ENCODE data around the gene MS4A15. TPM values are rescaled to one million over a fixed set of nuclear protein-coding genes. Genes with fewer than 3 reads are reported as not detected.

The MS4A15 gene
- total RNA-seq, 6 experiments from 2014 or later: not detected

GRCh38 chr11:60718524-60719316, 37.9 kb upstream of the MS4A15 start:
- Mint-ChIP-seq H3K4me1 (ENCODE audit: low read depth) (no peaks in the 10 kb centered on the region), H3K9me3 (no peaks in the 10 kb centered on the region; the same call in 1 of the 2 replicates), H3K36me3 (ENCODE audit: low read depth) (no peaks in the 10 kb centered on the region), H3K27ac (no peak overlapping the region), H3K27me3 (ENCODE audit: insufficient read depth) (peaks cover 3% of the 10 kb centered on the region), H3K4me3 (no peak overlapping the region)
- no peak for TF ChIP-seq CTCF (IDR thresholded peaks at IDR 0.05)
- no peak for DNase-seq

- no peak for TF ChIP-seq CTCF (IDR thresholded peaks at IDR 0.05)
- no peak for DNase-seq
- H3K36me3 Mint-ChIP-seq (ENCODE audit: low read depth): no peaks in the 10 kb centered on the region
- H3K4me3 Mint-ChIP-seq: no peak overlapping the region
- H3K27me3 Mint-ChIP-seq (ENCODE audit: insufficient read depth): peaks cover 3% of the 10 kb centered on the region
- no peaks in the 10 kb centered on the region for H3K4me1 Mint-ChIP-seq (ENCODE audit: low read depth)
- H3K27ac Mint-ChIP-seq: no peak overlapping the region
- no peaks in the 10 kb centered on the region; the same call in 1 of the 2 replicates for H3K9me3 Mint-ChIP-seq
Observed at GRCh38 chr11:60719391-60719790, 37.3 kb upstream of the MS4A15 start.

- TF ChIP-seq CTCF (IDR thresholded peaks at IDR 0.05): no peak
- no peak for DNase-seq
- no peaks in the 10 kb centered on the region for H3K4me1 Mint-ChIP-seq (ENCODE audit: low read depth)
- no peaks in the 10 kb centered on the region; the same call in 1 of the 2 replicates for H3K9me3 Mint-ChIP-seq
- peaks cover 2% of the 10 kb centered on the region; the same call in 1 of the 2 replicates for H3K27me3 Mint-ChIP-seq (ENCODE audit: insufficient read depth)
- no peaks in the 10 kb centered on the region for H3K36me3 Mint-ChIP-seq (ENCODE audit: low read depth)
- H3K27ac Mint-ChIP-seq: no peak overlapping the region
- no peak overlapping the region for H3K4me3 Mint-ChIP-seq
Observed at GRCh38 chr11:60720460-60720859, 36.2 kb upstream of the MS4A15 start.

- H3K4me1 Mint-ChIP-seq (ENCODE audit: low read depth): no peaks in the 10 kb centered on the region
- peaks cover 7% of the 10 kb centered on the region for H3K27me3 Mint-ChIP-seq (ENCODE audit: insufficient read depth)
- TF ChIP-seq CTCF (IDR thresholded peaks at IDR 0.05): no peak
Observed at GRCh38 chr11:60724420-60724819, 32.2 kb upstream of the MS4A15 start, which contains the start of gene MS4A18. Gene MS4A18, plus strand, starts transcription at chr11:60724720.

GRCh38 chr11:60725592-60725991, 31.1 kb upstream of the MS4A15 start:
- Mint-ChIP-seq H3K4me3 (no peak overlapping the region), H3K27me3 (ENCODE audit: insufficient read depth) (peaks cover 12% of the 10 kb centered on the region), H3K9me3 (no peaks in the 10 kb centered on the region), H3K27ac (no peak overlapping the region), H3K4me1 (ENCODE audit: low read depth) (no peaks in the 10 kb centered on the region), H3K36me3 (ENCODE audit: low read depth) (no peaks in the 10 kb centered on the region)
- no peak for TF ChIP-seq CTCF (IDR thresholded peaks at IDR 0.05)
- no peak for DNase-seq

More at GRCh38 chr11:60724420-60724819, 32.2 kb upstream of the MS4A15 start, which contains the start of gene MS4A18:
- Mint-ChIP-seq H3K9me3 (no peaks in the 10 kb centered on the region), H3K36me3 (ENCODE audit: low read depth) (no peaks in the 10 kb centered on the region), H3K27ac (no peak within 1 kb of the TSS), H3K4me3 (no peak within 1 kb of the TSS)
- DNase-seq: no peak
